ENCODE results near the gene EFR3B.

DNA sequence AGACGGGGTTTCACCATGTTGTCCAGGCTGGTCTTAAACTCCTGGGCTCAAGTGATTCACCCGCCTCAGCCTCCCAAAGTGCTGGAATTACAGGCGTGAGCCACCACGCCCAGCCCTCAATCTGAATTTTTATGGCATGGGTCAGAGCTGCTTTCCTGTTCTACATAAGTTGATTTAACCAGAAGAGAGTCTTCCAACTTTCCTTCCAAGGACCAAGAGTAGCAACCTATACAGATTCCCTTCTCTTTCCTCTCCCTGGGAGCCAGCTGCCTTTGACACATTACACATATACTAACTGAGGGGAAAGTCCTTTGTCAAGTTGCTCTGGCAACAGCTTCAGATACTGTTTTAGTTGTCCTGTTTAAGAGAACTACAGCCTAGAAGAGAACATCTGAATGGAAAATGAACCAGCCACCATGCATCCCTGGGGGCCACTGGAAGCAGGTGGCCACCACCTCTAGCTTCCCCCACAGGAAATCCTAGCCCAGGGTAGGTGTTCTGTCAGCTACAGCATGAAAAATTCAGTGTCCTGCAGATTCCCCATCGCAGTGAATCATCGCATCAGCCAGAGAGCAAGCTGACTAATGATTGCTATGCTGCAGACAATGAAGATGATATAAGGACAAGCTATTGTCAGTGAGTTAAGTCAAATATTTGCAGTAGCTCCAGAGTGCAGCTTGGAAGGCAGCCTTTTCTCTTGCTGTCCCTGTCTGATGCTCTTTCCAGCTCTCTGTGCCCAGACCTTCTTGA lies 63.6 kb downstream of the EFR3B start:
- TF ChIP-seq SP1 (IDR thresholded peaks at IDR 0.05): no peak
- TF ChIP-seq SP1 (CRISPR knock-in tag; IDR thresholded peaks at IDR 0.05): no peak
- TF ChIP-seq, protein P1, sequence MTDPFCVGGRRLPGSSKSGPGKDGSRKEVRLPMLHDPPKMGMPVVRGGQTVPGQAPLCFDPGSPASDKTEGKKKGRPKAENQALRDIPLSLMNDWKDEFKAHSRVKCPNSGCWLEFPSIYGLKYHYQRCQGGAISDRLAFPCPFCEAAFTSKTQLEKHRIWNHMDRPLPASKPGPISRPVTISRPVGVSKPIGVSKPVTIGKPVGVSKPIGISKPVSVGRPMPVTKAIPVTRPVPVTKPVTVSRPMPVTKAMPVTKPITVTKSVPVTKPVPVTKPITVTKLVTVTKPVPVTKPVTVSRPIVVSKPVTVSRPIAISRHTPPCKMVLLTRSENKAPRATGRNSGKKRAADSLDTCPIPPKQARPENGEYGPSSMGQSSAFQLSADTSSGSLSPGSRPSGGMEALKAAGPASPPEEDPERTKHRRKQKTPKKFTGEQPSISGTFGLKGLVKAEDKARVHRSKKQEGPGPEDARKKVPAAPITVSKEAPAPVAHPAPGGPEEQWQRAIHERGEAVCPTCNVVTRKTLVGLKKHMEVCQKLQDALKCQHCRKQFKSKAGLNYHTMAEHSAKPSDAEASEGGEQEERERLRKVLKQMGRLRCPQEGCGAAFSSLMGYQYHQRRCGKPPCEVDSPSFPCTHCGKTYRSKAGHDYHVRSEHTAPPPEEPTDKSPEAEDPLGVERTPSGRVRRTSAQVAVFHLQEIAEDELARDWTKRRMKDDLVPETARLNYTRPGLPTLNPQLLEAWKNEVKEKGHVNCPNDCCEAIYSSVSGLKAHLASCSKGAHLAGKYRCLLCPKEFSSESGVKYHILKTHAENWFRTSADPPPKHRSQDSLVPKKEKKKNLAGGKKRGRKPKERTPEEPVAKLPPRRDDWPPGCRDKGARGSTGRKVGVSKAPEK (CRISPR knock-in tag; IDR thresholded peaks at IDR 0.05; ENCODE audit: borderline replicate concordance): no peak
- TF ChIP-seq RAD21 (CRISPR knock-in tag; IDR thresholded peaks at IDR 0.05): no peak
- no peak for TF ChIP-seq SAFB2 (CRISPR knock-in tag; IDR thresholded peaks at IDR 0.05; ENCODE audit: borderline replicate concordance, low read depth)
